ENCODE measurements around the gene SLC24A4. TPM values are rescaled to one million over a fixed set of nuclear protein-coding genes. Genes with fewer than 3 reads are reported as not detected.
A peak's percentile ranks its signal among the peaks of the same experiment; 100 is the strongest.

SLC24A4 gene
- total and polyA plus RNA-seq, 5 donors: 0.48 to 0.56 (median 0.50) TPM

GRCh38 chr14:92439537-92440344 lies 116.8 kb downstream of the SLC24A4 start:
- peak in 1 of 3 donors; percentile 71 for DNase-seq

GRCh38 chr14:92440345-92441003 lies 117.5 kb downstream of the SLC24A4 start:
- H3K4me1 ChIP-seq (ENCODE audit: control insufficient read depth, insufficient read depth, low read length): no peaks in the 10 kb centered on the region
- intact Hi-C loops (cut with DNase I): no loop called here
- 81% methylated on average over 7 of the region's 7 CpGs for WGBS
- DNase-seq (no peak), ATAC-seq (no peak)
- no peak overlapping the region for H3K27ac ChIP-seq (ENCODE audit: low read length)
- no peak overlapping the region for H3K4me3 ChIP-seq (ENCODE audit: low read length)
- no peaks in the 10 kb centered on the region for H3K9me3 ChIP-seq (ENCODE audit: control insufficient read depth, low read length)
- no peaks in the 10 kb centered on the region for H3K27me3 ChIP-seq (ENCODE audit: control insufficient read depth, insufficient read depth)

More at GRCh38 chr14:92439537-92440344, 116.8 kb downstream of the SLC24A4 start:
- H3K27ac ChIP-seq (ENCODE audit: low read length): no peak overlapping the region
- intact Hi-C loops (cut with DNase I): no loop called here
- H3K27me3 ChIP-seq (ENCODE audit: control insufficient read depth, insufficient read depth): no peaks in the 10 kb centered on the region
- no peaks in the 10 kb centered on the region for H3K9me3 ChIP-seq (ENCODE audit: control insufficient read depth, low read length)
- no peaks in the 10 kb centered on the region for H3K4me1 ChIP-seq (ENCODE audit: control insufficient read depth, insufficient read depth, low read length)
- ATAC-seq: peak; percentile 62 to 85
- WGBS: 54% methylated on average over 12 of the region's 12 CpGs
- H3K4me3 ChIP-seq (ENCODE audit: low read length): no peak overlapping the region

GRCh38 chr14:92441751-92442504 lies 119.0 kb downstream of the SLC24A4 start:
- WGBS: 86% methylated on average over 10 of the region's 10 CpGs
- ATAC-seq: no peak
- Histone ChIP-seq H3K9me3 (ENCODE audit: control insufficient read depth, low read length) (no peaks in the 10 kb centered on the region), H3K27ac (ENCODE audit: low read length) (no peak overlapping the region), H3K4me1 (ENCODE audit: control insufficient read depth, insufficient read depth, low read length) (no peaks in the 10 kb centered on the region), H3K27me3 (ENCODE audit: control insufficient read depth, insufficient read depth) (no peaks in the 10 kb centered on the region), H3K4me3 (ENCODE audit: low read length) (no peak overlapping the region)
- no peak for DNase-seq
- intact Hi-C loops (cut with DNase I): no loop called here

- H3K4me3 ChIP-seq (ENCODE audit: low read length): no peak overlapping the region
- no peaks in the 10 kb centered on the region for H3K4me1 ChIP-seq (ENCODE audit: control insufficient read depth, insufficient read depth, low read length)
- ATAC-seq (no peak), DNase-seq (no peak)
- H3K9me3 ChIP-seq (ENCODE audit: control insufficient read depth, low read length): no peaks in the 10 kb centered on the region
- 85% methylated on average over 14 of the region's 14 CpGs for WGBS
- intact Hi-C loops (cut with DNase I): no loop called here
- no peaks in the 10 kb centered on the region for H3K27me3 ChIP-seq (ENCODE audit: control insufficient read depth, insufficient read depth)
- H3K27ac ChIP-seq (ENCODE audit: low read length): no peak overlapping the region
Observed at GRCh38 chr14:92443167-92443566, 120.2 kb downstream of the SLC24A4 start.

- intact Hi-C loops (cut with DNase I): no loop called here
Observed at GRCh38 chr14:92443741-92444140, 120.8 kb downstream of the SLC24A4 start.

GRCh38 chr14:92446771-92447170 lies 123.8 kb downstream of the SLC24A4 start:
- Histone ChIP-seq H3K9me3 (ENCODE audit: control insufficient read depth, low read length) (no peaks in the 10 kb centered on the region), H3K4me3 (ENCODE audit: low read length) (no peak overlapping the region), H3K4me1 (ENCODE audit: control insufficient read depth, insufficient read depth, low read length) (no peaks in the 10 kb centered on the region), H3K27me3 (ENCODE audit: control insufficient read depth, insufficient read depth) (no peaks in the 10 kb centered on the region), H3K27ac (ENCODE audit: low read length) (no peak overlapping the region)
- intact Hi-C loops (cut with DNase I): no loop called here
- ATAC-seq (no peak), DNase-seq (no peak)
- WGBS: 74% methylated on average over 5 of the region's 5 CpGs

More at GRCh38 chr14:92443741-92444140, 120.8 kb downstream of the SLC24A4 start:
- H3K27ac ChIP-seq (ENCODE audit: low read length): no peak overlapping the region
- H3K27me3 ChIP-seq (ENCODE audit: control insufficient read depth, insufficient read depth): no peaks in the 10 kb centered on the region
- ATAC-seq (no peak), DNase-seq (no peak)
- no peak overlapping the region for H3K4me3 ChIP-seq (ENCODE audit: low read length)
- no peaks in the 10 kb centered on the region for H3K4me1 ChIP-seq (ENCODE audit: control insufficient read depth, insufficient read depth, low read length)
- H3K9me3 ChIP-seq (ENCODE audit: control insufficient read depth, low read length): no peaks in the 10 kb centered on the region
- 92% methylated on average over 8 of the region's 8 CpGs for WGBS

- H3K27ac ChIP-seq (ENCODE audit: low read length): no peak overlapping the region
- 88% methylated on average over 10 of the region's 10 CpGs for WGBS
- intact Hi-C loops (cut with DNase I): no loop called here
- H3K27me3 ChIP-seq (ENCODE audit: control insufficient read depth, insufficient read depth): no peaks in the 10 kb centered on the region
- no peak overlapping the region for H3K4me3 ChIP-seq (ENCODE audit: low read length)
- H3K4me1 ChIP-seq (ENCODE audit: control insufficient read depth, insufficient read depth, low read length): no peaks in the 10 kb centered on the region
- no peaks in the 10 kb centered on the region for H3K9me3 ChIP-seq (ENCODE audit: control insufficient read depth, low read length)
- DNase-seq (no peak), ATAC-seq (no peak)
Observed at GRCh38 chr14:92447416-92448197, 124.6 kb downstream of the SLC24A4 start.

- H3K4me1 ChIP-seq (ENCODE audit: control insufficient read depth, insufficient read depth, low read length): no peaks in the 10 kb centered on the region
- intact Hi-C loops (cut with DNase I): no loop called here
- no peak for ATAC-seq
- H3K4me3 ChIP-seq (ENCODE audit: low read length): no peak overlapping the region
- no peaks in the 10 kb centered on the region for H3K27me3 ChIP-seq (ENCODE audit: control insufficient read depth, insufficient read depth)
- DNase-seq: no peak
- WGBS: 91% methylated on average over 6 of the region's 6 CpGs
- no peaks in the 10 kb centered on the region for H3K9me3 ChIP-seq (ENCODE audit: control insufficient read depth, low read length)
- H3K27ac ChIP-seq (ENCODE audit: low read length): no peak overlapping the region
Observed at GRCh38 chr14:92448786-92449185, 125.8 kb downstream of the SLC24A4 start.

- intact Hi-C loops (cut with DNase I): loop anchor here in 1 of 4 donors (10.0 kb wide), 1 partner anchor 295 kb away; no protein-coding TSS in a partner anchor
- Histone ChIP-seq H3K4me3 (ENCODE audit: low read length) (no peak overlapping the region), H3K9me3 (ENCODE audit: control insufficient read depth, low read length) (no peaks in the 10 kb centered on the region), H3K4me1 (ENCODE audit: control insufficient read depth, insufficient read depth, low read length) (no peaks in the 10 kb centered on the region), H3K27ac (ENCODE audit: low read length) (no peak overlapping the region), H3K27me3 (ENCODE audit: control insufficient read depth, insufficient read depth) (no peaks in the 10 kb centered on the region)
- DNase-seq (no peak), ATAC-seq (no peak)
- WGBS: 90% methylated on average over 20 of the region's 20 CpGs
Observed at GRCh38 chr14:92449404-92450181, 126.6 kb downstream of the SLC24A4 start.
